T-helper 17 cell (primary cell): Measurements from ENCODE around the gene CMTR1. TPM values are rescaled to one million over a fixed set of nuclear protein-coding genes. Genes with fewer than 3 reads are reported as not detected.

Experiments used
- total RNA-seq, 4 donors: library from RNA in 2 of 4; stranded (reverse) in 2 of 4; gene quantifications; one replicate each; pipeline ENCODE4 v1.2.3 and lab custom pipeline; 2022 to 2026

Gene CMTR1
- total RNA-seq, 2 donors from 2014 or later: 79.7 to 81.3 TPM

Other genes with a start within 250 kb of the CMTR1 start
- gene TBC1D22B, start 175.4 kb upstream of the CMTR1 start, total RNA-seq: 10 to 100 TPM; 11.2 to 11.9 TPM
- gene TMEM217, start 175.1 kb upstream of the CMTR1 start, total RNA-seq: 1 to 10 TPM in 1 of 2 donors, under 1 TPM in 1; 0.37 to 2.0 TPM
- 10 to 100 TPM in 1 of 2 donors, 1 to 10 TPM in 1; 8.5 to 12.0 TPM for gene RNF8, start 79.2 kb upstream of the CMTR1 start, total RNA-seq
- 10 to 100 TPM; 29.6 to 43.7 TPM for gene CCDC167, start 66.7 kb downstream of the CMTR1 start, total RNA-seq